Endometrium (tissue), 2 donors: ENCODE data around the gene ARID3A.
"Not testable (repeated sequence)": the region's sequence is repeated elsewhere in the genome, so short reads cannot be mapped to it uniquely, and the experiment has no call there.

Experiments used
- FAIRE-seq: peaks from 2 replicates; lab custom pipeline; 2012; peaks lifted over from hg19 to GRCh38; lab: Jason Lieb, UNC
- donor health status: control.
- donor health status: control.

ARID3A gene, protein sequence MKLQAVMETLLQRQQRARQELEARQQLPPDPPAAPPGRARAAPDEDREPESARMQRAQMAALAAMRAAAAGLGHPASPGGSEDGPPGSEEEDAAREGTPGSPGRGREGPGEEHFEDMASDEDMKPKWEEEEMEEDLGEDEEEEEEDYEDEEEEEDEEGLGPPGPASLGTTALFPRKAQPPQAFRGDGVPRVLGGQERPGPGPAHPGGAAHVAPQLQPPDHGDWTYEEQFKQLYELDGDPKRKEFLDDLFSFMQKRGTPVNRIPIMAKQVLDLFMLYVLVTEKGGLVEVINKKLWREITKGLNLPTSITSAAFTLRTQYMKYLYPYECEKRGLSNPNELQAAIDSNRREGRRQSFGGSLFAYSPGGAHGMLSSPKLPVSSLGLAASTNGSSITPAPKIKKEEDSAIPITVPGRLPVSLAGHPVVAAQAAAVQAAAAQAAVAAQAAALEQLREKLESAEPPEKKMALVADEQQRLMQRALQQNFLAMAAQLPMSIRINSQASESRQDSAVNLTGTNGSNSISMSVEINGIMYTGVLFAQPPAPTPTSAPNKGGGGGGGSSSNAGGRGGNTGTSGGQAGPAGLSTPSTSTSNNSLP

DNA sequence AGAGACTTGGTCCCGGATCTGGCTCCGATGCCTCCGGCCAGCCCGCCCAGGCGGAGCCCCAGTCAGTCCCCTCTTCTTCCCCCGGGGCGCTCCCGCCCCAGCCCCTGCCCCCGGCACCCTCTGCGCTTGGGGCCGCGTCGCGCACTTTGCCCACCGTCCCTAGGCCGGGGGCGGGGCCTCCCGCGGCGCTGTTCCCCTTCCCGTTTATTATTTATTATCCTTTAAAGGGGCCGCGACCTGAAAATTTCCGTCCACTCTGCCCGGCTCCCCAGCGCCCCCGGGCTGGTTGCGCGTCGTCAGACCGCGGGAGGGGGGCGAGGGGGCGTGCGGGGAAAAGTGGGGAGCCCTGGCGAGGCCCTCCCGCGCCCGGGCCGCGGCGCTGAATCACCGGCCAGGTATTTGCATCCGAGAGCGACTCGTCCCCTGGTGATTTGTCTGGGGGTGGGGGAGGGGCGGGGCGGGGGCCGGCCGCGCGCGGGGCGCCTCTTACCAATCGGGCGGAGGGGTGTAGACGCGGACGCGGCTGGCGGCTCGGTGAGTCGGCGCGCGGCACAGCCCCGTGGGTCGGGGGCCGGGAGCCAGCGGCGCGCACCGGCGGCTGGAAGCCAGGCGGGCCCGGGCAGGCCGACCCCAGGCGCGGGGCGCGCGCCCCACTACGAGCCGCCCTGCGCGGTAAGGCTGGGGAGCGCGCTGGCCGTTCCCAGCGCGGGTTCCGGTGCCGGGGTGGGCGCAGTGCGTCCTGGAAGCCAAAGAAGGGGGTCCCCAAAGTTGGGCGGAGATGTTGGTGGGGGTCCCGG lies at the start of gene ARID3A:
ARID3A (plus strand) TSS at position 510 of the 797 bp plus-strand sequence. CDS start 3,494 bp downstream, outside the sequence.
- no peak for FAIRE-seq

DNA sequence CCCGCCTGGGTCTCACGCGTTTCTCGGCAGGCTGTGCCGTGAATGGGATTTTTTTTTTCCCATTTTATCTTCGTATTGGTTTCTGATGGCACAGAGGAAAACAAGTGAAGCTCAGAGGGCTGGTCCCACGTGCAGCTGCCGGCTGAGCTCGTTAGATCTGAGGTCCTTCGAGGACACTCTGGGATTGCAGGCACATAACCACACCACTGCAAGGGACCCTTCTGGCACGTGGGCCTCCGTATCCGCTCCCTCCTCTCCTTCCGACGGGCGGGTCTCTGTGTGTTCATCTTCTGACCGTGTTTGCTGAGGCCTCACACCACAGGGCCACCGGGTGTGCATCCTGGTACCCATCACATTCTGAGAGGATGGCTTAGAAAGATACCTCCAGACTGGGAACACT lies 49.7 kb upstream of the ARID3A start:
- FAIRE-seq = no peak

DNA sequence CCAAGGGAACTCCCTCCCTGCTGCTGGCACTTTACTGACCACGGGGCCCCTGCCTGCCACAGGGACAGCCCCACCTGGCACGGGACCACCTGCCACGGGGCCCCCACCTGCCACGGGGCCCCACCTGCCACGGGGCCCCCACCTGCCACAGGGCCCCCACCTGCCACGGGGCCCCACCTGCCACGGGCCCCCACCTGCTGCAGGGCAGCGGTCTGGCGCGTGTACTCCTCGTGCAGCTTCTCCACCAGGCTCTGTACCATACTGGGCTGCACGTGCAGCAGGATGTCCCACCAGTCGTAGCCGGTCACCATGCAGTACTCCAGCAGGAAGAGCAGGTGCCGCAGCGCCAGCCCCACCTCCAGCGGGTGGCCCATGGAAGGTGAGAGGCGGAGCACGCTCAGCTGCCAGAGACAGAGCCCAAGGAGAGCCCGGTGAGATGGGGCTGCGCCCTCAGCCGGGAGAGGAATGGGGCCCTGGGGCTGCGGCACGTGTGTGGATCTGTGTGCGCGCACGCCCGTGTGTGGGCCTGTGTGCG lies 49.0 kb upstream of the ARID3A start:
- no peak for FAIRE-seq

DNA sequence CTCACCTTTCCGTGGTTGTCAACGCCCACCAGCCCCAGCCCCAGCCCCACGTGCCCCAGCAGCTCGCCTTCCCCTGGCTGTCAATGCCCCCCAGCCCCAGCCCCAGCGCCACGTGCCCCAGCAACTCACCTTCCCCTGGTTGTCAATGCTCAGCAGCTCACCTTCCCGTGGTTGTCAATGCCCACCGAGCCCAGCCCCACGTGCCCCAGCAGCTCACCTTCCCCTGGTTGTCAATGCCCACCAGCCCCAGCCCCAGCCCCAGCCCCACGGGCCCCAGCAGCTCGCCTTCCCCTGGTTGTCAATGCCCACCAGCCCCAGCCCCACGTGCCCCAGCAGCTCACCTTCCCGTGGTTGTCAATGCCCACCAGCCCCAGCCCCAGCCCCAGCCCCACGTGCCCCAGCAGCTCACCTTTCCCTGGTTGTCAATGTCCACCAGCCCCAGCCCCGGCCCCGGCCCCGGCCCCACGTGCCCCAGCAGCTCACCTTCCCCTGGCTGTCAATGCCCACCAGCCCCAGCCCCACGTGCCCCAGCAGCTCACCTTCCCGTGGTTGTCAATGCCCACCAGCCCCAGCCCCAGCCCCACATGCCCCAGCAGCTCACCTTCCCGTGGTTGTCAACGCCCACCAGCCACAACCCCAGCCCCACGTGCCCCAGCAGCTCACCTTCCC lies 47.7 kb upstream of the ARID3A start:
- not testable (repeated sequence) for FAIRE-seq

DNA sequence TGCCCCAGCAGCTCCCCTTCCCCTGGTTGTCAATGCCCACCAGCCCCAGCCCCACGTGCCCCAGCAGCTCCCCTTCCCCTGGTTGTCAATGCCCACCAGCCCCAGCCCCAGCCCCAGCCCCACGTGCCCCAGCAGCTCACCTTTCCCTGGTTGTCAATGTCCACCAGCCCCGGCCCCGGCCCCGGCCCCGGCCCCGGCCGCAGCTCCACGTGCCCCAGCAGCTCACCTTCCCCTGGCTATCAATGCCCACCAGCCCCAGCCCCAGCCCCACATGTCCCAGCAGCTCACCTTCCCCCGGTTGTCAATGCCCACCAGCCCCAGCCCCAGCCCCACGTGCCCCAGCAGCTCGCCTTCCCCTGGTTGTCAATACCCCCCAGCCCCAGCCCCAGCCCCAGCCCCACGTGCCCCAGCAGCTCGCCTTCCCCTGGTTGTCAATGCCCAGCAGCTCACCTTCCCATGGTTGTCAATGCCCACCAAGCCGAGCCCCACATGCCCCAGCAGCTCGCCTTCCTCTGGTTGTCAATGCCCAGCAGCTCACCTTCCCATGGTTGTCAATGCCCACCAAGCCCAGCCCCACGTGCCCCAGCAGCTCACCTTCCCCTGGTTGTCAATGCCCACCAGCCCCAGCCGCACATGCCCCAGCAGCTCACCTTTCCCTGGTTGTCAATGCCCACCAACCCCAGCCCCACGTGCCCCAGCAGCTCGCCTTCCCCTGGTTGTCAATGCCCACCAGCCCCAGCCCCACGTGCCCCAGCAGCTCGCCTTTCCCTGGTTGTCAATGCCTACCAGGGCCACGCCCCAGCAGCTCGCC lies 46.9 kb upstream of the ARID3A start:
- not testable (repeated sequence) for FAIRE-seq

DNA sequence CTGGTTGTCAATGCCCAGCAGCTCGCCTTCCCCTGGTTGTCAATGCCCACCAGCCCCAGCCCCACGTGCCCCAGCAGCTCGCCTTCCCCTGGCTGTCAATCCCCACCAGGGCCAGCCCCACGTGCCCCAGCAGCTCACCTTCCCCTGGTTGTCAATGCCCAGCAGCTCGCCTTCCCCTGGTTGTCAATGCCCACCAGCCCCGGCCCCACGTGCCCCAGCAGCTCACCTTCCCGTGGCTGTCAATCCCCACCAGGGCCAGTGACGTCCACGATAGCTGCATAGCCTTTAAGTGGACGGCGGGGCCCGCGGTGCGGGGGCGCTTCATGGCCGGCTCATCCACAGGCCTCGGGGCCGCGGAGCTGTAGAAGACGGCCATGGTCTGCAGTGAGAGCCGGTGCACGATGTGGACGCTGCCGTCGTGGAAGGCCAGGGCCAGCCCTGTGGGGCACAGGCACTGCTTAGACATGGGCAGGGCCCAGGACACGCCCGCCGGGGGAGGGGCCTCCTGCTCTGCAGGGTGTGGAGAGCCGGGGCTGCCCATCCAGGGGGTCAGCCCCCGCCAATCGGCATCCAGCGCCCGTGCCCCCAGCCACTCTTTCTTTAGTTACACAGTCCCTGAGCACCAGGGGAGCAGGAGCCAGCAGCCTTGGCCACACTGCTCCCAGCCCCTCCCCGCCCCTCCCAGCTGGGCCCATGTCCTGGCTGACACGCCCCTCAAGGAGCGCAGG lies 46.0 kb upstream of the ARID3A start:
- FAIRE-seq = no peak

DNA sequence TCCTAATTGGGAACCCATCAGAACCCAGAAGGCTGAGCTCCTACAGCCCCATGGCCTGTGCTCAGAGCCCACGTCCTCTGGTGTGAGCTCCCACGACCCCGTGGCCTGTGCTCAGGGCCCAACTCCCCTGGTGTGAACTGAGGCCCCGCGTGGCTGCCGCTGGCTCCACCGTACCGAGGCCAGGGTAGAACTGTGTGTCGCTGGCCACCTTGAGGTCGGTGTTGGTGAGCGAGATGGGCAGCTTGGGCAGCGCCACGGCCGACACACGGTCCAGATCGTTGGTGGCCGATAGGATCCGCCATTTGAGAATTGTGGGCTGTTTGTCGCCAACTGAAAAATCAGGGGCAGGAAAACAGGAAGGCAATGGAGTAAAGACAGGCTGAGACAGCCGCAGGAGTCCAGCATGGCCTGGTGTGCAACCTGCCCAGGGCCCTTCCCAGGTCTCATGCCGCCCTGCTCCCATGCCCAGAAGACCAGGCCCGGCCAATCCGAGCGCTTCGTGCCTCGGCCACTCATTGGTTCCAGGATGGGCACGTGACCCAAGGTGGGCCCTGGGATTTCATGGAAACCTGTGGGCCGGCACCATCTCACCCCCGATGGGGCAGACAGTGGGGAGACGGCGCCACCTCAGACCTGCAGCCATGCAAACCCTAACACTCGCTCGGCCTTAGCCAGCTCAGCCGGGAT lies 44.3 kb upstream of the ARID3A start:
- FAIRE-seq = no peak

DNA sequence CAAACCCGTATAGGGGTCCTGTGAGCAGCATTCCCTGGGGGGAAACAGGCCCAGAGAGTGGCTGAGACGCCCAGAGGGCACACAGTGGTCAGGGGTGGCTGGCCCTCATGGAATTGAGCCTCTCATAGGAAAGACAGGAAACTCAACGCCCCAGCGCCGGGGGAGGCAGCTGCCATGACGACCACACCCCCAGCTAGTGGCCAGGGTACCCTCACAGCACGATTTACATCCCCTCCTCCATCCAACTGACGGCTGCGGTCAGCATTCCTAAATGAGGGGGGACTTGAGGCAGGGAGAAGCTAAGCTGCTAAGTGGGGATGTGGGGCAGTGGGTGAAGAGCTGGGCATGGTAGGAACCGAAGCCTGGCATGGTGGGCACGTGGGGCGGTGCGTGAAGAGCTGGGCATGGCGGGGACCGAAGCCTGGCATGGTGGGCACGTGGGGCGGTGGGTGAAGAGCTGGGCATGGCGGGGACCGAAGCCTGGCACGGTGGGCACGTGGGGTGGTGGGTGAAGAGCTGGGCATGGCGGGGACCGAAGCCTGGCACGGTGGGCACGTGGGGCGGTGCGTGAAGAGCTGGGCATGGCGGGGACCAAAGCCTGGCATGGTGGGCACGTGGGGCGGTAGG lies 42.9 kb upstream of the ARID3A start:
- no peak for FAIRE-seq

DNA sequence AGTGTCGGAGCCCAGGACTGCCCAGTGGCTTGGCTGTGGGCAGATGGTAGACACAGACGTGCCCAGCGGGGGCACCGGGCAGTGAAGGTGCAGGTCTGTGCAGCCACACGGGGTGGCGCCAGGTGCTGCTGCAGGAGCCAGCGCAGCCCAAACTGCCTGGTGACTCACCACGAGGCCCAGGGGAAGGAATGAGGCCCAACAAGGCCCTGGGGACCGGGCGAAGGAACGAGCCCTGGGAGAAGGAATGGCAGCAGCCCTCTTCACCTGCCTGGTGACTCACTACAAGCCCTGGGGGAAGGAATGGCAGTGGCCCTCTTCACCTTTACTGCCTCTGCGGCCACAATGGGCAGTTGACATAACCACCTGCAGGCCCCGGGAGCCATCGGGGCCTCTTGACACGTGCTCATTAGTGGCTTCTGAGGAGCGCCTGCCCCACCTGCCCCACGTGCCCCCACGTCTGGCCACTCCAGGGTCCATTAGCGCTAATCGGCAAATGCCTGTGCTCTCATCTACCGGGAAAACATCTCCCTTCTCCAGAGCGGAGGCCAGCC lies 42.1 kb upstream of the ARID3A start:
- FAIRE-seq = no peak

DNA sequence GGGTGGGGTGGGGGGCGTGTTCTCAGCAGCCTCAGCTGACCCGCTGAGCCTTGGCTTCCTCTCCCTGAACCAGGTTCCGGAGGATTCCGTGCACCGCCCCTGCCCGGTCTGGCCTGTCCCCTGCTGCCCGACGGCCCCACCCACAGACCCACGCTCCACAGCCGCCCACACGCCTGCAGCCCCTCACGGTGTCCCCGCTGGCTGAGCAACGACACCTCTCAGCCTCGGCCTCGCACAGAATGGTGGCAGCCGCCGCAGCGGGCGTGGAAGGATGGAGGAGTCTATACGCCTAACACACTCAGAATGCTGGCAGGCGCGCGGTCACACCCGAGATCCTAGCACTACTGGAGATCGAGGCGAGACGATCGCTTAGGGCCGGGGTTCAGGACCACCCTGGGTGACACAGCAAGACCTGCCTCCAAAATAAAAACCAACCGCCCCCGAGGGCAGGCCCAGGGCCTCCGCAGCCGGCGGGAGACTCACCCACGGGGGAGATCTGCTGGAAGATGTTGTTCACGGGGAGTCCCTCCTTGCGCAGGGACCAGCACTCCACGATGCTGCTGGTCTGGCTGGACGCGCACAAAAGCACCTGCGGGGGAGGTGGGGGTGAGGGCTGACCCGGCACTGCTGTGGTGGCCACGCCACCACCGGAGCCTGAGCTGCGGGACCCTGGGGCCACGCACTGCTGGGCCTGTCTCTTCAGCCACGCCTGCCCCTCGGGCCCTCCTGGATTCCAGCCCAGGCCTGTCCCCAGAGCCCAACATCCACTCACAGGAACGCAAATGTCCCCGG lies 41.2 kb upstream of the ARID3A start:
- FAIRE-seq = no peak

DNA sequence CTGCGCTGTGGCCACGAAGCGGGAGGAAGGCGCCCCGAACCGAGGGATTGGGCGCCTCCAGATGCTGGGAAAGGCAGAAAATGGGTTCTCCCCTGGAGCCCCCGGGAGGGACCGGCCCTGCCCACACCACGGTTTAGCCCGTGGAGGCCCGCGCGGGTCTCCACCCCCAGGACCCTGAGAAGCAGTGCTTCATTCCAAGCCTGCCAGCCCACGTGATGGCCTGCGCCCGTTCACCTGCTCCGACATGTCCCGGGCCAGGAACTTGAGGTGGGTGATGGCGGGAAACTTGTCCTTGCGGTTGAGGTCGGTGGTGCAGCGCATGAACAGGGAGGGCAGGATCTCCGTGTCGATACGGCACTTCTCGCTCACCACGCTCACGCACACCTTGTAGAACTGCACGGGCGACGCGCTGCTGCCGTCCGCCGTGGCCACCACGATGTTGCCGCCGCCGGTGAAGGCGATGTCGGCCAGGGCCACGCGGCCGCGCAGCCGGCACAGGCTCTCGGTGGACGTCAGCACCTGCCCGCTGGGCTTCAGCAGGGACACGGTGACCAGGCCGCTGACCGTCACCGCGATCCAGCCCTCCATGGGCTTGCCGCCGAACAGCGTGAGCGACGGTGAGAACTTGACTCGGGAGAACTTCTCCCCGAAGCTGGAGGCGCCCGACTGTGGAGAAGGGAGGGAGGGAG lies 40.2 kb upstream of the ARID3A start:
- FAIRE-seq = no peak

DNA sequence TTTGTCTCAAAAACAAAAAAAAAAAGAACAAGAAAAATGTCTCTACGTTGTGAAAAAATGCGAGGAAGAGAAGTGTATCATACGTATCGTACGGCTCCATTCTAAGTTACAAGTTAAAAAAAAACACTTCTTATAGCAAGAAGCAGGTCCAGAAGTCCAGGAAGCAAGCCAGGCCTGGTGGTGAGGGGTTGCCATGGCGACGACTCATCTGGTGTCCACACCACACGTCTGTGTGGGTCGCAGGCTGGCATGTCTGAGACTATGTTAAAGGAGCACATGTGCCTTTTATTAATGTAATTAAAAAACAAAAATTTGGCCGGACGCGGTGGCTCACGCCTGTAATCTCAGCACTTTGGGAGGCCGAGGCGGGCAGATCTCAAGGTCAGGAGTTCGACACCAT lies 38.8 kb upstream of the ARID3A start:
- FAIRE-seq = no peak

DNA sequence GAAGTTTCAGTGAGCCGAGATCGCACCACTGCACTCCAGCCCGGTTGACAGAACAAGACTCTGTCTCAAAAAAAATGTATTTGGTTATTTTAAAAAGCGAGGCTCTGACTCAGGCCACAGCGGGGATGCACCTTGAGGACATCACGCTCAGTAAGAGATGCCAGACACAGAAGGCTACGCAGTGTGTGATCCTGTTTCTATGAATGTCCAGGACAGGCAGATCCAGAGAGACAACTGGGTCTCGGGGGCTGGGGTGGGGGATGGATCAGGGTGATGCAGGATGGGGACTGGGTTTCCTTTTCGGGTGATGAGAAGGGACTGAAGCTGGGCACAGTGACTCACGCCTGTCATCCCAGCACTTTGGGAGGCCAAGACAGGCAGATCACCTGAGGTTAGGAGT lies 38.2 kb upstream of the ARID3A start:
- FAIRE-seq = no peak

DNA sequence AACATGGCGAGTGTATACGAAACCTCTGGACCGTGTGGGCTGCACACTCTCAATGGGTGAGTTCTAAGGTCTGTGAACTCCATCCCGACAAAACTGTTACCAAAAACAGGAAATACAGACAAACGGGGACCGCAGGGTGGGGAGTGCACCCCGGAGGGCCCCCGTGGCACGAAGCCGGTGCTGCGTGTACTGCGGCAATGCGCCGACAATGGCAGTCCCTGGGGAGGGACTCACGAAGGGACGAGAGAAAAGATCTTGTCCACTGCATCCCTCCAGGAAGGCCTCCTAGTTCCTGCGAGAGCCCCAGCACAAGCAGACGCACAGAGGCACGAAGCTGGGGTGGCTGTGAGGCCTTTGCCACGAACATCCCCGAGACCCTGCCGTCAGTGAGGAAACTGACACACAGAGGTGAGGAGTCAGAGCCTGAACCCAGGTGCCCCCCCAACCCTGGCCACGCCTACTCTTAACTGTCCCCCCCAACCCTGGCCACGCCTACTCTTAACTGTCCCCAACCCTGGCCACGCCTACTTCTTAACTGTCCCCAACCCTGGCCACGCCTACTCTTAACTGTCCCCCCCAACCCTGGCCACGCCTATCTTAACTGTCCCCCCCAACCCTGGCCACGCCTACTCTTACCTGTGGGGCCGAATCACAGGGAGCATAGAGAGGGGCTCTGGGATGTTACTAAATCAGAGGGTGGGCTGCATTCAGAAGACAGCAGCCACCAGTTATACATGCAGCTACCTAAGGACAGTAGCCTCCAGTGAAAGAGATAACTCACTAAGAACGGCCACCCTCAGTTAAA lies 37.1 kb upstream of the ARID3A start:
- FAIRE-seq = no peak

DNA sequence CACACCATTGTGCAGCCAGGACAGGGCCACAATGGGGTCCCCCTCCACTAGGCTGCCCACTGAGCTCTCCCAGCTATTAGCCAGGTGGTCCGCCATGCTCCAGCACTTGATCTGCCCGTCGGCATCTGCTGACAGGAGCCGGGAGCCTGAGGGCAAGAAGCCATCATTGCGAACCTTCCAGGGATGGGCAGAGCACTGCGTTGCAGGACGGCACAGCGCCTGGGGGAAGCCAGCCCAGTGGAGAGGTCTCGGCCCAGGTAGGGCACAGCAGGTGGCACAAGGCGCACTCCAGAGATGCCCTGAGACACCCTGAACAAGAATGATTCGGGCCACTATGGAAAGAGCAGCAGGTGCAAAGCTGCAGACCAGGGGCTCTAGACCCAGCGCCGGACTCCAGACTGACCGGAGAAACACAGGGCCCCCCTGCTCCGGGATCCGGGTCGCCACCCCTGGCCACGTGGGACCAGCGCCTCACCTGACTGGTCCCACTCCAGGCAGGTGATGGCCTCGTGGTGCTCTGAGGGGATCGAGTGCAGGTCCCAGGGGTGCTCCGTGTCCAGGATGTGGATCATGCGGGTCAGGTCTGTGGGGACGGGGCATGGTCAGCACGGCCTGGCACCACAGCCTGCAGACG lies 36.1 kb upstream of the ARID3A start:
- FAIRE-seq = no peak

DNA sequence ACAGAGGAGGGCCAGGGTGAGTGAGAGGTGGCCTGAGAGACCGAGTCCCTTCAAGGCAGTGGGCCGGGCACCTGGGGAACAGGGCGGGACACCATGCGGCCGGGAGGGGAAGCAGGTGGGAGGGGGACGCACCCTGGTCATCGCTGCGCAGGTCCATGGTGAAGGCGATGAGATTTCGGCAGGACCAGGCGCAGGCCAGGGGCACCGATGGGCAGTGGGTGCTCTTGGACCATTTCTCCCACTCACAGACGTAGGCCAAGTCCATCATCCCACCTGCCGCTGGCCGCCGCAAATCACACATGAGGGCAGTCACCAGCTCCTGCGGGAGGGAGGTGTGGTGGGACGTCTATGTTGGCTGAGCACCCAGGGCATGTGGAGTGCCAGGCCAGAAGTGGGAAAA lies 35.0 kb upstream of the ARID3A start:
- FAIRE-seq = no peak
